T-cell (primary cell): ENCODE data around the gene BCR. TPM values are rescaled to one million over a fixed set of nuclear protein-coding genes. Genes with fewer than 3 reads are reported as not detected.
"Not testable (repeated sequence)": the region's sequence is repeated elsewhere in the genome, so short reads cannot be mapped to it uniquely, and the experiment has no call there.

ENCODE experiments used
- ATAC-seq, 4 experiments: fragments of 200-7000 bp in 3 of 4; fragments of 150-1000 bp in 1 of 4; cut with Tn5 transposase; replicated peaks in 1 of 4; 1 replicate in 3 of 4; 2 replicates in 1 of 4; pipeline ENCODE4 v1.10.0; 2021; ENCODE audit warnings: moderate library complexity in 3 of 4, mild to moderate bottlenecking in 2 of 4, moderate number of reproducible peaks in 1 of 4
- CTCF ChIA-PET, 2 donors: fragments of 300-600 bp; sonication (Branson Sonifier 250); formaldehyde crosslinking; loops; one replicate each; lab custom pipeline; 2022; ENCODE audit warnings: antibody characterized with exemption in 2 of 2; lab: Charles Lee
- POLR2A ChIA-PET, 2 donors: fragments of 300-600 bp; sonication (Branson Sonifier 250); formaldehyde crosslinking; loops; one replicate each; lab custom pipeline; 2022; ENCODE audit warnings: antibody characterized with exemption in 2 of 2; lab: Charles Lee
- DNase-seq, 35 experiments: peaks; one replicate each; pipeline versions ENCODE4 v3.0.0 to v3.0.0-alpha.2; 2013 to 2023
- H3K27ac ChIP-seq: one replicate; pipeline ENCODE4 v1.5.1; 2013; ENCODE audit warnings: low read length
- H3K27me3 ChIP-seq, 2 experiments: replicated peaks in 1 of 2; 1 replicate in 1 of 2; 2 replicates in 1 of 2; pipeline versions ENCODE4 v1.6.1 to v1.7.0; 2013; ENCODE audit warnings: low read length in 1 of 2, mixed read lengths in 1 of 2; ENCODE audit not compliant: control insufficient read depth in 2 of 2, insufficient read depth in 2 of 2; ENCODE audit errors: extremely low read depth in 1 of 2
- H3K36me3 ChIP-seq, 2 donors: 1 replicate in 1 of 2; 2 replicates in 1 of 2; pipeline versions ENCODE4 v1.6.1 to v1.7.0; 2013; ENCODE audit warnings: low read length in 1 of 2; ENCODE audit not compliant: control insufficient read depth in 2 of 2, insufficient read depth in 1 of 2; ENCODE audit errors: extremely low read depth in 1 of 2
- H3K4me1 ChIP-seq, 2 experiments: 1 replicate in 1 of 2; 2 replicates in 1 of 2; pipeline versions ENCODE4 v1.6.1 to v1.7.0; 2013; ENCODE audit warnings: low read length in 2 of 2, mixed read lengths in 1 of 2; ENCODE audit not compliant: insufficient read depth in 2 of 2, control insufficient read depth in 1 of 2; ENCODE audit errors: extremely low read depth in 1 of 2
- H3K4me3 ChIP-seq, 2 donors: 1 replicate in 1 of 2; 2 replicates in 1 of 2; pipeline versions ENCODE4 v1.5.1 to v1.7.0; 2013; ENCODE audit warnings: mild to moderate bottlenecking in 2 of 2, low read length in 1 of 2, moderate library complexity in 1 of 2; ENCODE audit not compliant: control insufficient read depth in 1 of 2; ENCODE audit errors: extremely low read depth in 1 of 2
- H3K9me3 ChIP-seq: 2 replicates; pipeline ENCODE4 v1.7.0; 2013
- H3K27ac Mint-ChIP-seq, 2 donors: one replicate each; pipeline ENCODE4 v1.8.0; 2020 to 2021; ENCODE audit warnings: mild to moderate bottlenecking in 2 of 2, mixed read lengths in 2 of 2
- H3K27me3 Mint-ChIP-seq, 2 donors: one replicate each; pipeline ENCODE4 v1.8.0; 2021 to 2022; ENCODE audit warnings: mixed read lengths in 2 of 2
- H3K36me3 Mint-ChIP-seq: one replicate; pipeline ENCODE4 v1.8.0; 2021; ENCODE audit warnings: mixed read lengths
- H3K4me1 Mint-ChIP-seq, 3 donors: one replicate each; pipeline ENCODE4 v1.8.0; 2020 to 2022; ENCODE audit warnings: mixed read lengths in 3 of 3, mild to moderate bottlenecking in 1 of 3
- H3K4me3 Mint-ChIP-seq, 3 donors: one replicate each; pipeline ENCODE4 v1.8.0; 2020 to 2022; ENCODE audit warnings: mild to moderate bottlenecking in 3 of 3, mixed read lengths in 3 of 3, moderate library complexity in 3 of 3
- H3K9me3 Mint-ChIP-seq, 3 donors: one replicate each; pipeline ENCODE4 v1.8.0; 2020 to 2022; ENCODE audit warnings: mixed read lengths in 3 of 3
- WGBS: methylation state at CpG from one replicate; pipeline ENCODE4 v1.1.5; 2013; ENCODE audit warnings: missing lambda C conversion rate; ENCODE audit not compliant: insufficient coverage; 5-methylcytosine and 5-hydroxymethylcytosine counted together
- total RNA-seq, 35 experiments: library from RNA in 6 of 35; stranded (reverse) in 6 of 35; fragments of 120-200 nt in 1 of 35; gene quantifications; one replicate each; pipeline versions ENCODE4 v1.2.1 to v1.2.4 and lab custom pipeline; 2013 to 2026

Gene BCR
- total RNA-seq, 5 donors from 2014 or later (not counting 1 experiment from before 2014, with no cell fraction given) = 74.6 to 103 (median 85.5) TPM

DNA sequence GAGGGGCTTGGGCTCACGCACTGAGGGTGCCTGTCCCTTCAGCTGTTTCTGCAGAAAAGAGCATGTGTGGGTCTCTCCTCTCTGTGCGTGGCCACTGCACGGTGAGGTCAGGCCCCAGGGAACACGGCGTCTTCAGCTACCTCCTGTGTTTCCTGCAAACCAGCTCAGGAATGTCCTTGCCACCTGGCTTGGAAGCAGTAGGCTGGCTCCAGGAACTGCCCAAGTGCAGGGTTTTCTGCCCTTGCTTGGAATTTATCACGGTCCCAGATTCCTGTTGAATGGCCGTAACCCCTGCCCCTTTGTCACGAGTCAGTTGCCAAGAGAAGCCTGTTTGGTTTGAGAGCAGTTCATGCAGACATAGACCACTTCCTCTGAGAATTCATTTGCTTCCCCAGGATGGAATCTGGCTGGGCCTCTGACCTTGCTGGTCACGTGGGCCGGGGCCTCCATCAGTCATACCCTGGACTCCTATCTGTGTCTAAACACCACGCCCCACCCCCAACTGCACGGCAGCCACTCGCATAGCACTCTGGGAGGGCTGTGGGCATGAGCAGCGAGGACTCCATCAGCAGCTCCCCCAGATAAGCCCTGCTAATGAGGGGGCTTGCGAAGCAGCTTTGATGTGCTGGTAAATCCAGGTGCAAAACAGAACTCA lies 130.3 kb downstream of the BCR start:
- H3K4me3 ChIP-seq, H3K27ac Mint-ChIP-seq, H3K27ac ChIP-seq, H3K27me3 ChIP-seq, CTCF ChIA-PET, H3K9me3 Mint-ChIP-seq, DNase-seq, ATAC-seq, H3K4me3 Mint-ChIP-seq, POLR2A ChIA-PET, H3K4me1 Mint-ChIP-seq, H3K4me1 ChIP-seq, H3K27me3 Mint-ChIP-seq, H3K9me3 ChIP-seq: not testable (repeated sequence)
- WGBS = no CpG with 5 or more reads among the region's 15 CpGs
- H3K36me3 Mint-ChIP-seq = peaks cover 10% of the 10 kb centered on the region
- H3K36me3 ChIP-seq = peaks cover 6 to 25% of the 10 kb centered on the region in 2 donors

DNA sequence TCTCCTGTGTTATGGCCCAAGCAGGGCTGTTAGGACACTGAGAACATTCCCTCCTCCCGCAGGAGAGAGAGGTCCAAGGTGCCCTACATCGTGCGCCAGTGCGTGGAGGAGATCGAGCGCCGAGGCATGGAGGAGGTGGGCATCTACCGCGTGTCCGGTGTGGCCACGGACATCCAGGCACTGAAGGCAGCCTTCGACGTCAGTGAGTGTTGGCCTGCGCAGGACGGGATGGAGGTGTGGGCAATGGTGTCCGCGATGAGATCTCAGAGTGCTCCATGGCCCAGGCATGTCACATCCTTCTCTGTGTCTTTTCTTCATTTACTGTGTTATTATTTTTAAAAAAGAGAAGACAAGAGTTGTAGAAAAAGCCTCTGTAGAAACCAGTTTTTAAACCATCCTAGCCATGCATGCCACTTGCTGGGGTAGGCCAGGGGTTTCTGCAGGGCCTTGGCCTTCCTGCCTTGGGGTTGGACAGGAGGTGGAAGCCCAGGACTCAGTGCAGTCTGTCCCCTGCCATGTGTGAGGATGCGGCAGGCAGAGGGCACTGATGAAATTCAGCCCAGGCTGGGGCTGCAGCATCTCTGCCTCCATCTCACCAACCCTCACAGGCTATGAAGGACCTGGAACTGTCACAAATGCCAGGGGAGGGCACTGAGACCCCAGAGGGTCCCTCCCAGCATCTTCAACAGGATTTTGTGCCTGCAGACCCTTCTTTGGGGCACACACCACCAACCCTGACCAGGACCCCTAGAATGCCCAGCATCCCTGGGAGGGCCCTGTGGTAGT lies 131.5 kb downstream of the BCR start:
- H3K36me3 ChIP-seq = peaks cover 6 to 20% of the 10 kb centered on the region in 2 donors
- CTCF ChIA-PET, H3K9me3 ChIP-seq, H3K27me3 ChIP-seq, H3K27ac ChIP-seq, H3K4me3 Mint-ChIP-seq, H3K4me1 Mint-ChIP-seq, H3K4me1 ChIP-seq, H3K27ac Mint-ChIP-seq, H3K9me3 Mint-ChIP-seq, DNase-seq, H3K4me3 ChIP-seq, ATAC-seq, H3K27me3 Mint-ChIP-seq, POLR2A ChIA-PET: not testable (repeated sequence)
- peaks cover 10% of the 10 kb centered on the region for H3K36me3 Mint-ChIP-seq
- WGBS = 100% methylated on average over 1 of the region's 18 CpGs

DNA sequence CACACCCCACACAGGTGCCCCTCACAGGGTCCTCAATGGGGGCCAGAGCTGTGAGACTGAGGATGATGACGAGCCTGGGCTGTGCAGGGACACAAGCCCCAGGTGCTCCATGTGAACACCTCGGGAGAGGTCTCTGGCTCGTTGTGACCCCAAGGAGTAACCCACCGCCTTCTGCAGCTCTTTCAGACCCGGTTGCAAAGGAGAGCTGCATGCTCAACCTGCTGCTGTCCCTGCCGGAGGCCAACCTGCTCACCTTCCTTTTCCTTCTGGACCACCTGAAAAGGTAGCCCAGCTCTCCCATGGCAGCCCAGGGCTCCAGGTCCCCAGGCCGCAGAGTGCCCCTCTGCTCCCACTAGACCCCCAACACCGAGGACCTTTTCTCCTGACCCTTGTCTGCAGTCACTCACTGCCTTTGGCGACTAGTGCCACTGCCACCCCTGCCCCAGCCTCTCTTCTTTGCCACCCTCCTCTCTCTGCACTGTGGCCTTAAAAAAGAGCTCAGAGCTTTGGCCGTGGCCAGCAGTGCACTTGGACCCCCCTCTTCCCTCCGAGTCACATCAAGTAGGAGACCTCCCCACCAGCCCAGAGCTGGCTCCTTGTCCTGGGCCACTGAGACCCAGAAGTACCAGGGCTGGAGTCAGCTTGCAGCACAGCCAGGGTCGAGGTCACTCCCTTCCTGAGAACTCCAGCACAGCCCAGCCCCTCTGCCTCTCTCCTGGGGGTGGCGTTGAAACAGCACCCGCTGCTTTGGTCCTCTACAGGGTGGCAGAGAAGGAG lies 133.7 kb downstream of the BCR start:
- CTCF ChIA-PET = interaction anchor here (0.5 to 0.6 kb wide), 3 partner anchors 192 to 838 kb away, joined by 4 to 5 read pairs (median 4); no protein-coding TSS in a partner anchor
- 90% methylated on average over 12 of the region's 14 CpGs for WGBS
- no peaks in the 10 kb centered on the region for H3K27me3 ChIP-seq

DNA sequence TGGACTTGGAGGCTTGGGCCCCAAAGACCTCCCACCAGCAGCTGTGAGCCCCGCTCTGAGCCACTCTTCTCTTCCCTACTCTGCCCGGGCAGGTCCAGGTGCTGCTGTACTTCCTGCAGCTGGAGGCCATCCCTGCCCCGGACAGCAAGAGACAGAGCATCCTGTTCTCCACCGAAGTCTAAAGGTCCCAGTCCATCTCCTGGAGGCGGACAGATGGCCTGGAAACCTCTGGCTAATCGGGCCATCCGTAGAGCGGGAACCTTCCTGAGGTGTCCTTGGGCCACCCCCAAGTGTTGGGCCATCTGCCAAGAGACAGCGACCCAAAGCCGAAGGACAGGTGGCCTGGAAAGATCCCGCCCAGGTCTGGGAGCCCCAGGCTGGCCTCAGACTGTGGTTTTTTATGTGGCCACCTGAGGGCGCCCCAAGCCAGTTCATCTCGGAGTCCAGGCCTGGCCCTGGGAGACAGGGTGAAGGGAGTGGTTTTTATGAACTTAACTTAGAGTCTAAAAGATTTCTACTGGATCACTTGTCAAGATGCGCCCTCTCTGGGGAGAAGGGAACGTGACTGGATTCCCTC lies 135.1 kb downstream of the BCR start:
- H3K9me3 Mint-ChIP-seq = no peaks in the 10 kb centered on the region
- H3K36me3 Mint-ChIP-seq = peaks cover 10% of the 10 kb centered on the region
- no peak overlapping the region for H3K4me3 Mint-ChIP-seq
- H3K4me3 ChIP-seq = no peak overlapping the region
- no peak overlapping the region for H3K27ac ChIP-seq
- peaks cover 0 to 7% of the 10 kb centered on the region in 2 experiments for H3K4me1 ChIP-seq
- peak in 31 of 35 experiments; percentile 13 to 67 (median 49) for DNase-seq
- ChIA-PET POLR2A (no interaction called here), CTCF (no interaction called here)
- ATAC-seq = no peak
- H3K36me3 ChIP-seq = peaks cover 6 to 17% of the 10 kb centered on the region in 2 donors
- no peaks in the 10 kb centered on the region for H3K27me3 Mint-ChIP-seq
- H3K27me3 ChIP-seq = no peaks in the 10 kb centered on the region
- H3K4me1 Mint-ChIP-seq = peaks cover 0 to 8% (median 0%) of the 10 kb centered on the region in 3 donors
- H3K27ac Mint-ChIP-seq = no peak overlapping the region
- 73% methylated on average over 11 of the region's 15 CpGs for WGBS
- H3K9me3 ChIP-seq = no peaks in the 10 kb centered on the region

More for the DNA sequence above, 133.7 kb downstream of the BCR start:
- Mint-ChIP-seq H3K36me3 (peaks cover 10% of the 10 kb centered on the region), H3K9me3 (no peaks in the 10 kb centered on the region), H3K4me3 (no peak overlapping the region), H3K27ac (no peak overlapping the region), H3K4me1 (peaks cover 0 to 8% (median 0%) of the 10 kb centered on the region in 3 donors), H3K27me3 (no peaks in the 10 kb centered on the region)
- DNase-seq = no peak
- no peaks in the 10 kb centered on the region for H3K9me3 ChIP-seq
- no peak for ATAC-seq
- H3K4me1 ChIP-seq = peaks cover 0 to 7% of the 10 kb centered on the region in 2 experiments
- H3K36me3 ChIP-seq = peaks cover 6 to 18% of the 10 kb centered on the region in 2 donors
- POLR2A ChIA-PET = no interaction called here
- no peak overlapping the region for H3K27ac ChIP-seq
- H3K4me3 ChIP-seq = no peak overlapping the region

DNA sequence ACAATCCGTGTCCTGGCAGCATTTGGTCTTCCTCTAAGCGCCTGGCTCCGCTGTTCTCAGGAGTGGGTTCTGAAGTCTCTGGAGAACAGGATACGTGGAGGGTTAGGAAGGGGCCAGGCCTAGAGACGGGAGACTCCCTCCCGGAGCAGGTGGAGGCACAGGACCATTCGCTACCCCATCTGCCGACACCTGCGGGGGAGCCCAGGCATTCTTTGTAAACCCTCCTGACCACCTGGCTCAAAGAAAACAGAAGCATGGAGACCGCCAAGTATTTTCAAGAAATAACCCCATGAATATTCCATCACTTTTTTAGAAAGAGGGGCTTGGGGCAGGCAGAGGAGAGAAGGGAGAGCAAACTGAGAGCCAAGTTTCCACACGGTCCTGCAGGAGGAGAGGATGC lies 136.3 kb downstream of the BCR start:
- CTCF ChIA-PET = not testable (repeated sequence)

DNA sequence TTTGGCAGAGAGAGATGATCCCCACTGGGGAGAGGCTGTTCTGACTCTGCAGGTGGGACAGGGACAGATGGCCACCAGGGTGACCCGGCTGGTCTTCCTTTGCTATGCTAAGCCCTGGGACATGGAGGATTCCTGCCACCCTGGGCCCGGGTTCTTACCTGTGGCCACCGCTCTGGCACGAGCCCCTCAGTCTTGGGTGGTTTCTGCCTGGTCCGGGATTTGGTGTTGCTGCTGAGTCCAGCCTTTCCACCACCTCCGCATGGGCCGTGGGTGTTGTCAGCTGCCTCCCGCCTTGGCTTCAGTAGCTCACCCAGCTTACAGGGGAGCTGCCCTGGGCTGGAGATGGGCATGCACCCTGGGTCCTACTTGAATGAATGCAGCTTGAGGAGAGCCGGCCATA lies 138.0 kb downstream of the BCR start:
- peaks cover 6 to 13% of the 10 kb centered on the region in 2 donors for H3K36me3 ChIP-seq
- H3K4me3 ChIP-seq, ATAC-seq, POLR2A ChIA-PET, H3K27me3 ChIP-seq, H3K9me3 Mint-ChIP-seq, H3K4me1 Mint-ChIP-seq, H3K4me1 ChIP-seq, H3K27ac Mint-ChIP-seq, CTCF ChIA-PET, DNase-seq, H3K9me3 ChIP-seq, H3K27ac ChIP-seq, H3K27me3 Mint-ChIP-seq, H3K4me3 Mint-ChIP-seq: not testable (repeated sequence)
- peaks cover 10% of the 10 kb centered on the region for H3K36me3 Mint-ChIP-seq
- no CpG with 5 or more reads among the region's 9 CpGs for WGBS

More for the DNA sequence above, 136.3 kb downstream of the BCR start:
- H3K36me3 ChIP-seq = peaks cover 6 to 16% of the 10 kb centered on the region in 2 donors
- ATAC-seq, H3K4me1 Mint-ChIP-seq, H3K27ac Mint-ChIP-seq, H3K4me3 ChIP-seq, H3K27ac ChIP-seq, H3K27me3 Mint-ChIP-seq, DNase-seq, H3K27me3 ChIP-seq, POLR2A ChIA-PET, H3K9me3 Mint-ChIP-seq, H3K4me1 ChIP-seq, H3K4me3 Mint-ChIP-seq, H3K9me3 ChIP-seq: not testable (repeated sequence)
- peaks cover 10% of the 10 kb centered on the region for H3K36me3 Mint-ChIP-seq
- no CpG with 5 or more reads among the region's 11 CpGs for WGBS
